ENCODE results near the gene CACNB4.

Gene CACNB4

DNA sequence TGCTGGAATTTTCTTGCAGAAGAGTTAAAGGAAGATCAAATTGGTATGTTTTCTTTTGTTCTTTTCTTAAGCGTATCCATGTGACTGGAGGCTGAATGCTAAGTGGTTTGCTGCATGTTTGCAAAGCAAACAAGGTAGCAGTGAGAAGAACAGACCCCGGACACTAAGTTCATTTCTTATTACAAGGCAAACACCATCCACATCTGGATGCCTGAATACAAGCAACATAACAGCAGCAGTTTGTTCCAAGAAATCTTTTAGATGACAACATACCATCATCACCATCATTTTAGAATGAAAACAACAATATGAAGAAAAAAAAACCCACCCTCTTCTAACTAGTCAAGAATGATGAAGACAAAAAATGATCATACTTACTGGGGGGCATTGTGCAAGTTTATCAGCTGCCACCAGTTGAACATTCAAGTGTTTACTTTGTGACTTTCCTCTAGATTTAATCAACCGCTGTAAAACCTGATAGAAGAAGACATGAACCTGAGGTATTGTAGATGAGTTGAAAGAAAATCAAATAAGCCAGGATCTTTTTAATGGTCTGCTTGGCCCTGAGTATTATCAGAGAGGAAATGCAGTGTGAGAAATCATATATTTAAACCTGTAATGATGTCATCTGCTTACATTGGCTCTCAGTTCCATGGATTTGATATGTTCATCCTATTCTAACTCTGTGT, 245.6 kb downstream of the CACNB4 start:
- DNase-seq (ENCODE audit: low read depth): no peak

- no peak for DNase-seq (ENCODE audit: low read depth)
Measured at GRCh38 chr2:151852260-151853069, 246.4 kb downstream of the CACNB4 start.

GRCh38 chr2:151851761-151852160, 247.1 kb downstream of the CACNB4 start:
- DNase-seq (ENCODE audit: low read depth): no peak

- DNase-seq (ENCODE audit: low read depth): no peak
Measured at GRCh38 chr2:151849413-151850010, 249.3 kb downstream of the CACNB4 start.

DNA sequence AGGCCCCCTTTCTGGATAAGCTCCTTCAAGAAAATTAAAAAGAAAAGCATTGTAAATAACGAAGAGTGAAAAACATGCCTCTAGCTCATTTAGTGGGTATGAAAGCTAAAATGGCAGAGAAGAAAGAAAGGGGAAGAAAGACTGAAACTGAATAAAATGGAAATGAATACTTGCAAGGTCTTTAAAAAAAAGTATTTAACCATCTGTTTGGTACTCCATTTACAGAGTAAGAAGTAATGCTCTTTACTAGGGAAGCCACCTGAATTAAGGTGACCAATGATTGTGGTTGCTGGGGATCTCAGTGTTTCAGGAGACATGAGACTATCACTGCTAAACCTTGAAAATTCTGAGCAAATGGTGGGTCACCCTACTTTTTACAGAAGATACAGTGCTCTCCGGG, 253.0 kb downstream of the CACNB4 start:
- no peak for DNase-seq (ENCODE audit: low read depth)

GRCh38 chr2:151845481-151845880, 253.4 kb downstream of the CACNB4 start:
- no peak for DNase-seq (ENCODE audit: low read depth)

- DNase-seq (ENCODE audit: low read depth): no peak
Measured at GRCh38 chr2:151844211-151844896, 254.5 kb downstream of the CACNB4 start.

DNA sequence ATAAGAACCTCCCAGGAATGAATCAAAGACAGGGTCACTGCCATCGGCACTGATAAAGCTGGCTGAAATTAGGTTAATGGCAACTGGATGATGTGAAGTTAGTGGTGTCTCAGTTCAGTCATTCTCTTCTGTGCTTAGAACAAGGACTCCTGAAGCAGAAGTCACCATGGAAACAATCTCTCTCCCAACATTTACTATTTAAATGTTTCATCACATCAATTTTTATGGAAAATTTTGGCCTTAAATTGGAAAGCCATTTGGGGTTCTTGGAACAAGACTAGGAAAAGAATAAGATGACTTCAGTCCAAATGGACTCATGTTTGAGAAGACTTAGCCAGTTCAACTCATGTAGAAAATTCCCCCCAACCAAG, 255.2 kb downstream of the CACNB4 start:
- DNase-seq (ENCODE audit: low read depth): no peak

- no peak for DNase-seq (ENCODE audit: low read depth)
Measured at GRCh38 chr2:151842830-151843690, 255.8 kb downstream of the CACNB4 start.

DNA sequence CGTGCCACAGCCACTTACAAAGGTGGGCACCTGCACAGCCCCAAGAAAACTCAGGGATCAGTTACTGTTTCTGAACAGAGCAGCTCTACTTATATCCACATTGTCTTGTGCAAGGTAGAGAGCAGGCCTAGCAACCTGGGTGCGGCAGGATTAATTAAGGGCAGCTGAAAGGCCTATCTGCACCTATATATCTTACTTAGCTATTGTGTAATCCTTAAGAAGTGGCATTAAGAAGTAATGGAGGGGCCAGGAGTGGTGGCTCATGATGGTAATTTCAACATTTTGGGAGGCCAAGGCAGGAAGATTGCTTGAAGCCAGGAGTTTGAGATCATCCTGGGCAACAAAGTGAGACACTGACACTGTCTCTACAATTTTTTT, 257.8 kb downstream of the CACNB4 start:
- no peak for DNase-seq (ENCODE audit: low read depth)

GRCh38 chr2:151840216-151841046, 258.4 kb downstream of the CACNB4 start:
- no peak for DNase-seq (ENCODE audit: low read depth)

DNA sequence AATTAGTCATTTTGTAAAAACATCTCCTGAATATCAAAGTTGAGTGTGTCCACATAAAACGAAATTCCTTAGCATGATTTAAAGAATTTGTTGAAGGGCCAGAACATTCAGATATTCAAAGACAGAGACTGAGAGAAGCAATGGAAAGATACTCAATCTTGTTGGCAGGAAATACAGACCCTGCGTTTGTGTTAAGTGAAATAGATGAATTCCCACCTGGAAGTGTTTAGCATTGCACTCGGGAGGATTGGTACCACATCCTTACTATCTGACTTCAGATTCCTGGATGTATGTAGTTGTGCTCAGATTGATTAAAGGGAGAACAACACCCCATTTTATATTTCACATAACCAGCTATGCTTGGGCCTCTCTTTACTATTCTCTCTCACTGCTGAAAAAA, 260.9 kb downstream of the CACNB4 start:
- no peak for DNase-seq (ENCODE audit: low read depth)

DNA sequence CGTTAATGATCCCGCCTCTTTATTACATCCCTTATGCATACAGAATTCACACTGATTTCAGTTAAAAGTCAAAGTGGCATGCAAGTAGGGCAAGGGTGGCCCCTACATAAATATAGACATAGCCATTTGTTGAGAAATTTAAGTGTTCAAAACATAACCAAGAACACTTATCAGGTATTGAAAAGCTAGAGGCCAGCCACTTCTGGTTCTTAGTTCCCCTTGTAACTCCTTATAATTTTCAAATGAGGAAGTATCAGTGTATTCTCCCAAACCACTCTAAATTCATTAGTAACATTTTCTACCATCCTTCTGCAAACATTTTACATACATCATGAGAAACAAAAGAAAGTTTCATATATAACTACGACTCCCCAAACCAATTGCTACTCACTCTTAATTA, 264.9 kb downstream of the CACNB4 start:
- no peak for DNase-seq (ENCODE audit: low read depth)

GRCh38 chr2:151830961-151831360, 267.9 kb downstream of the CACNB4 start:
- no peak for DNase-seq (ENCODE audit: low read depth)

- no peak for DNase-seq (ENCODE audit: low read depth)
Measured at GRCh38 chr2:151828890-151829324, 269.9 kb downstream of the CACNB4 start.

DNA sequence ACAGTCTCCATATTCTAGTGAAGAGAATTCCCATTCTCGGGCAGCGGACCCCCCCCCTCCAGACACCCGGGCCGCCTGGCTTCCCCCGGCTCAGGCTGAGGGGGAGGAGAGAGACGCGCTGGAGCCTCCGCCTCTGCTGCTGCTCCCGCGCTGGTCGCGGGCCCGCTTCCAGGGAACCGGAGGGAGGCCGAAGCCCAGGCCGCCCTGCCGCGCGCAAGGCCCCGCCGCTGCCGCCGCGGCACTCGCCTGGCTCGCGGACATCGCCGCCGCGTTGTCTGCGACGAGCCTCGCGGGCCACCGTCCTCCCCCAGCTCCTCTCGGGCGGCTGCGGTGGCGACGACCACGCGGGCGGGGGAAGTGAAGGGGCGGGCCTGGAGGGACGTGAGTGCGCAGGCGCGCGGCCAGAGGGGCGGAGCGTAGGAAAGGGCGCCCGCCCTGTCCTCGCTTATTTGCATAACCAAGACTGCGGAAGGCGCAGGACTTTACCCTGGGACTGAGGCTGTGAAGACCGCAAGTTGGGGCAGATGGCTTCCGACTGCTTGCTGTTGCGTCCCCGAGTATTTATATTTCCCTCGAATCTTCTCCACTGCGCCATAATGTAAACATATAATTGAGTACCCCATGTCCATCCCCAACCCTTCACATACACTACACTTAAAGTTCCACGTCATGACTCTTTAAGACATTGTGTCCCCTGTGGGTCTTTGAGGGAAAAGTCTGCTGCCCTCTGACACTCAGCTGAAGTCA, 270.5 kb downstream of the CACNB4 start, which contains the start of gene ARL5A:
Gene ARL5A (minus strand): TSS at position 279 of the 747 bp plus-strand sequence. CDS start 245 bp downstream, at position 34.
- peak; percentile 57 for DNase-seq (ENCODE audit: low read depth)

GRCh38 chr2:151827564-151828142, 271.2 kb downstream of the CACNB4 start:
- no peak for DNase-seq (ENCODE audit: low read depth)

DNA sequence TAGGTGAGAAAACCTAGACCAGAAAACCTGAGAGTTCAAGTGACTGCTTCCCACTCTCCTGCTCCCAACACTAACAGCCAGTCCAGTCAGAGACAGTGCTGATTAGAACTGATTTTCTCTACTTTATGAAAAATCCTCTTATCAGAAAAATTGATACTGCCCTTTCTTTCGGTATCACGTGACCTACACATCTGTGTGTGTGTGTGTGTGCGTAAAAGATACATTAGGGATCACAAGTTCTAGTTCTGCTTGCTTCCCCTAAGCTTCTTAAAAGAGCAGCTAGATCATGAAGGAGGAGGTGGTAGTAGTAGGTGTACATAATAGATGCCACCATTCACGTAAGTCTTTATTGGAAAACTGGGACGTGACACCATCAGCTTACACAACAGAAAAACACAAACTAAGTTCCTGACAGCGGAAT, 272.1 kb downstream of the CACNB4 start:
- DNase-seq (ENCODE audit: low read depth): no peak

GRCh38 chr2:151824886-151825285, 274.0 kb downstream of the CACNB4 start:
- DNase-seq (ENCODE audit: low read depth): no peak

All from GM04503 (cell line).